ENCODE results near the gene CHD9.

Gene CHD9

GRCh38 chr16:53089434-53090285, 34.9 kb downstream of the CHD9 start:
- H3K4me3 ChIP-seq (ENCODE audit: low read depth, low read length), result no peak overlapping the region
- TF ChIP-seq CTCF (IDR thresholded peaks at IDR 0.05; ENCODE audit: insufficient read depth, low read depth, low read length, missing control alignments), result no peak
- no peak for DNase-seq (ENCODE audit: low read depth)

- DNase-seq (ENCODE audit: low read depth), result no peak
- TF ChIP-seq CTCF (IDR thresholded peaks at IDR 0.05; ENCODE audit: insufficient read depth, low read depth, low read length, missing control alignments), result no peak
These were observed 35.4 kb downstream of the CHD9 start for GRCh38 chr16:53090286-53090590.

GRCh38 chr16:53090591-53091411, 36.0 kb downstream of the CHD9 start:
- peak overlapping the region; percentile 15 for H3K4me3 ChIP-seq (ENCODE audit: low read depth, low read length)
- no peak for TF ChIP-seq CTCF (IDR thresholded peaks at IDR 0.05; ENCODE audit: insufficient read depth, low read depth, low read length, missing control alignments)
- DNase-seq (ENCODE audit: low read depth), result peak; percentile 80

More at GRCh38 chr16:53090286-53090590, 35.4 kb downstream of the CHD9 start:
- no peak overlapping the region for H3K4me3 ChIP-seq (ENCODE audit: low read depth, low read length)

DNA sequence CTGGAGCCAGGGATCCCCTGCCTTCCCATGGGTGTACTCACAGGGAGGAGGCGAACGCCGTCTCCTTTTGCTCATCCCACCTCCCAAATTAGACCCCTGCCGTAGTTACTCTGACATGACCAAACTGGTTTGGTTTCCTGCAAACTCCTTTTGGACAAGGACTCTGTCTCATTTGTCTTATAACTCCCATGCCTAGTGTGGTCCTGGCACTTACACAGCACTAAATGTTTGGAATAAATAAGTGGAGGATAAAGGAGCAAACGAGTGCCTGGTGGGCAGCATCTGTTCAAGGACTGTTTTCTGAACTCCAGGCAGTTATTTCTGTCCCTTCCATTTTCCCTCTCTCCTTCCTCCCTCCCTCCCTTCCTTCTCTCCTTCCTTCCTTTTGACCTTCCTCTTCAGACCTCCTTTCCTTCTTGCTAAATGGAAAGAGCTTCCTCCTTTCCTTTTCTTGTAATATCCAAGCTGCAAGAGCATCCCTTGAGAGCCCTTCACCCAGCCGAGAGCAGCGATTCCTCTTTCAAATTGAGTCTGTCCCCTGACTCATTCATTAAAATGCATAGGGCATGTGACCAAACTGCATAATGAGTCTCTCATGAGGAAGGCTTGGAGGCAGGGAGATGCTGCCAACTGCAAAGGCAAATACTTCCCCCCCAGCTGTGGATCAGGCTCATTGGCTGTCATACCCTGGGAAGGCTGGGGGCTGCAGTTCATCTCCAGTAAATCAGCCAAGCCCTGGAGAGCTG, 36.8 kb downstream of the CHD9 start:
- H3K4me3 ChIP-seq (ENCODE audit: low read depth, low read length), result peak overlapping the region; percentile 0; the same call in 1 of the 2 replicates
- DNase-seq (ENCODE audit: low read depth), result peak; percentile 72
- TF ChIP-seq CTCF (IDR thresholded peaks at IDR 0.05; ENCODE audit: insufficient read depth, low read depth, low read length, missing control alignments), result no peak

DNA sequence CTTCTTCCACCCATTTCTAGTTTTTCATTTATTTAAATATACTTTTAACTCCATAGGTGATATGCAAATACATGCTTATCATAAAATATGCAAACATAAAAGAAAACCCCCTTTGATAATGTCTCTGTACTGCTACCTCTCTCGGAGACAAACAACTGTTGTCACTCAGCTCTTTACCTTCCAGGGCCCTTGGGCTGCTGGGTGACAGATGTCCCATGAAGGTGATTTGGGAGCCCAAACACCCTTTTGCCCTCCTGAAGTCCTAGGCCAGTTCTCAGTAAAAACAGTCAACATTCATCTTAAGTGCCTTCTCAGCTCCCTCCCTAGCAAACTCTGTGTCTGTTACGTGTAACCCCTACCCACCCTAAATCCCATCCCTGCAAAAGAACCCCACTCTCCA, 37.5 kb downstream of the CHD9 start:
- no peak for TF ChIP-seq CTCF (IDR thresholded peaks at IDR 0.05; ENCODE audit: insufficient read depth, low read depth, low read length, missing control alignments)
- H3K4me3 ChIP-seq (ENCODE audit: low read depth, low read length), result no peak overlapping the region
- DNase-seq (ENCODE audit: low read depth), result no peak

DNA sequence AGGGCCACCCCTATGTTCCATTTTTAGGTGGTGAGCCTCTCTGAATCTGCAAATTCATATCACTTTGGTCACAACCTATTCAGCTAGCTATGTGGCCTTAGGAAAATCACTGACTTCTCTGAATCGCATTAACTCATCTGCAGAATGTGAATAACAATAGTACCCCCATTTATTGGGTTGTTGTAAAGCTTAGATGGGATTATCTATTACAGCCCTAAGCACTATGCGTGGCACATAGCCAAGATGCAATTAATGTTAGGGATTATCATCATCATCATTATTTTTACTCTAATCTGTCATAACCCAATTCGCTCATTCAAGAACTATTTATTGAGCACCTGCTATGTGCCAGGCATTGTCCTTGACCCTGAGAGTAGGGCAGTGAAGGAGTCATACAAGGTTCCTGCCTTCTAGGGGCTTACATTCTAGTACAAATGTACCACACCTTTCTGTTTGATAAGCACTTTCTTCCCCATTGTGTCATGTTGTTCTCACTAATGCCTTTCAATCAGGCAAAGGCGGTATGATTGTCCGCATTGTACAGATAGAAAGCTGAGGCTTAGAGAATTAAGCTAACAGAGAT, 38.5 kb downstream of the CHD9 start:
- no peak for TF ChIP-seq CTCF (IDR thresholded peaks at IDR 0.05; ENCODE audit: insufficient read depth, low read depth, low read length, missing control alignments)
- H3K4me3 ChIP-seq (ENCODE audit: low read depth, low read length), result no peak overlapping the region
- DNase-seq (ENCODE audit: low read depth), result no peak
